H1 (cell line): ENCODE results near the gene CDK5RAP2.

Experiments
- CHD2 ChIP-seq: IDR thresholded peaks from 2 replicates; pipeline ENCODE4 v1.6.1; 2012; ENCODE audit warnings: low read length, improper control_type of control experiment
- CREB1 ChIP-seq: IDR thresholded peaks from 2 replicates; pipeline ENCODE4 v1.6.1; 2012; ENCODE audit warnings: inconsistent platforms
- GTF2F1 ChIP-seq: IDR thresholded peaks from 2 replicates; pipeline ENCODE4 v1.6.1; 2012; ENCODE audit warnings: low read depth, low read length, improper control_type of control experiment, borderline replicate concordance
- POLR2A ChIP-seq, 2 experiments: IDR thresholded peaks; 1 replicate in 1 of 2; 2 replicates in 1 of 2; pipeline ENCODE4 v1.6.1; 2011; ENCODE audit warnings: low read depth in 2 of 2, low read length in 2 of 2, mild to moderate bottlenecking in 2 of 2; ENCODE audit errors: control extremely low read depth in 1 of 2
- POLR2AphosphoS5 ChIP-seq: IDR thresholded peaks from 2 replicates; pipeline ENCODE4 v1.6.1; 2011; ENCODE audit warnings: low read depth, low read length
- ZNF274 ChIP-seq: IDR thresholded peaks from 2 replicates; pipeline ENCODE4 v1.7.0; 2012; ENCODE audit warnings: low read length, borderline replicate concordance; ENCODE audit errors: extremely low read depth
- TF ChIP-seq, protein P1 (sequence below): IDR thresholded peaks from 2 replicates; pipeline ENCODE4 v1.6.1; 2011; ENCODE audit warnings: low read length, improper control_type of control experiment
- TF ChIP-seq, protein P2 (sequence below), 3 experiments: IDR thresholded peaks; 1 replicate in 2 of 3; 2 replicates in 1 of 3; pipeline versions ENCODE4 v1.5.1 to v1.6.1; 2011; ENCODE audit warnings: low read length in 3 of 3, mild to moderate bottlenecking in 3 of 3, inconsistent platforms in 2 of 3, low read depth in 1 of 3, moderate library complexity in 1 of 3; ENCODE audit not compliant: insufficient read depth in 1 of 3; ENCODE audit errors: control extremely low read depth in 1 of 3

DNA sequence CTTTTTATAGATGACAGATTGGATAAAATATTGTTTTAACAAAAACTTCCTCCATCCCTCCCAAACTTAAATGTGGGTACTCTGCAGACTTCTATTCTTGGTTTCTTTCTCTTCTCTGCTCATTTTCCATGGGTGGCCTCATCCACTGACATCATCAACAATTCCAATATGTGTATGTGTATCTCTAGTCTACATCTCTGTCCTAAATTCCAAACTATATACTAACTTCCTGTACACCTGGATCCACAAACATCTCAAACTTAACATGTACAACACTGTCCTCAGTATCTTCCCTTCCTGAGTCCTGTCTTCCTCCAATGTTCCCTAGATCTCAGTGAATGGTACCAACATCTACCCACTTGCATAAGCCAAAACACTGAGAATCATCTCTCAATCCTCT is 28.5 kb upstream of the CDK5RAP2 start:
- no peak for TF ChIP-seq CREB1
- TF ChIP-seq CHD2: no peak
- TF ChIP-seq POLR2A (IDR thresholded peaks at IDR 0.05; ENCODE audit: control extremely low read depth in 1 of 2, low read depth in 2 of 2, low read length in 2 of 2): no peak
- TF ChIP-seq GTF2F1: no peak
- no peak for TF ChIP-seq POLR2AphosphoS5
- TF ChIP-seq, protein P1, sequence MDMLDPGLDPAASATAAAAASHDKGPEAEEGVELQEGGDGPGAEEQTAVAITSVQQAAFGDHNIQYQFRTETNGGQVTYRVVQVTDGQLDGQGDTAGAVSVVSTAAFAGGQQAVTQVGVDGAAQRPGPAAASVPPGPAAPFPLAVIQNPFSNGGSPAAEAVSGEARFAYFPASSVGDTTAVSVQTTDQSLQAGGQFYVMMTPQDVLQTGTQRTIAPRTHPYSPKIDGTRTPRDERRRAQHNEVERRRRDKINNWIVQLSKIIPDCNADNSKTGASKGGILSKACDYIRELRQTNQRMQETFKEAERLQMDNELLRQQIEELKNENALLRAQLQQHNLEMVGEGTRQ: no peak
- TF ChIP-seq, protein P2, sequence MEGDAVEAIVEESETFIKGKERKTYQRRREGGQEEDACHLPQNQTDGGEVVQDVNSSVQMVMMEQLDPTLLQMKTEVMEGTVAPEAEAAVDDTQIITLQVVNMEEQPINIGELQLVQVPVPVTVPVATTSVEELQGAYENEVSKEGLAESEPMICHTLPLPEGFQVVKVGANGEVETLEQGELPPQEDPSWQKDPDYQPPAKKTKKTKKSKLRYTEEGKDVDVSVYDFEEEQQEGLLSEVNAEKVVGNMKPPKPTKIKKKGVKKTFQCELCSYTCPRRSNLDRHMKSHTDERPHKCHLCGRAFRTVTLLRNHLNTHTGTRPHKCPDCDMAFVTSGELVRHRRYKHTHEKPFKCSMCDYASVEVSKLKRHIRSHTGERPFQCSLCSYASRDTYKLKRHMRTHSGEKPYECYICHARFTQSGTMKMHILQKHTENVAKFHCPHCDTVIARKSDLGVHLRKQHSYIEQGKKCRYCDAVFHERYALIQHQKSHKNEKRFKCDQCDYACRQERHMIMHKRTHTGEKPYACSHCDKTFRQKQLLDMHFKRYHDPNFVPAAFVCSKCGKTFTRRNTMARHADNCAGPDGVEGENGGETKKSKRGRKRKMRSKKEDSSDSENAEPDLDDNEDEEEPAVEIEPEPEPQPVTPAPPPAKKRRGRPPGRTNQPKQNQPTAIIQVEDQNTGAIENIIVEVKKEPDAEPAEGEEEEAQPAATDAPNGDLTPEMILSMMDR (IDR thresholded peaks at IDR 0.05; ENCODE audit: control extremely low read depth in 1 of 3, insufficient read depth in 1 of 3, low read depth in 1 of 3, low read length in 3 of 3): no peak
- no peak for TF ChIP-seq ZNF274
